Stimulated activated CD4-positive, alpha-beta T cell treated with anti-CD3 and anti-CD28 coated beads, Interleukin-12 subunit alpha, Interleukin-12 subunit beta, amount 100 ng/mL, for 24 hours (primary cell): ENCODE data around the gene TBC1D8.

Experiments
- DNase-seq, 2 experiments: peaks; one replicate each; pipeline ENCODE4 v3.0.0-alpha.2; 2020; ENCODE audit warnings: low read depth in 2 of 2

TBC1D8 gene

GRCh38 chr2:101135412-101136296 lies 15.5 kb downstream of the TBC1D8 start:
- no peak for DNase-seq

- DNase-seq: no peak
Observed at GRCh38 chr2:101133492-101134100, 17.6 kb downstream of the TBC1D8 start.

- no peak for DNase-seq
Observed at GRCh38 chr2:101132202-101132601, 19.0 kb downstream of the TBC1D8 start.

- DNase-seq: no peak
Observed at GRCh38 chr2:101130081-101130480, 21.1 kb downstream of the TBC1D8 start.

GRCh38 chr2:101127319-101128056 lies 23.7 kb downstream of the TBC1D8 start:
- no peak for DNase-seq

GRCh38 chr2:101125808-101126207 lies 25.4 kb downstream of the TBC1D8 start:
- DNase-seq: no peak

- no peak for DNase-seq
Observed at GRCh38 chr2:101125374-101125773, 25.8 kb downstream of the TBC1D8 start.

- no peak for DNase-seq
Observed at GRCh38 chr2:101124643-101125366, 26.4 kb downstream of the TBC1D8 start.

GRCh38 chr2:101123795-101124471 lies 27.2 kb downstream of the TBC1D8 start:
- no peak for DNase-seq

- no peak for DNase-seq
Observed at GRCh38 chr2:101121174-101121573, 30.0 kb downstream of the TBC1D8 start.

GRCh38 chr2:101120124-101120996 lies 30.8 kb downstream of the TBC1D8 start:
- no peak for DNase-seq

- no peak for DNase-seq
Observed at GRCh38 chr2:101119431-101119830, 31.8 kb downstream of the TBC1D8 start.

GRCh38 chr2:101116841-101117552 lies 34.2 kb downstream of the TBC1D8 start:
- no peak for DNase-seq

GRCh38 chr2:101116348-101116747 lies 34.8 kb downstream of the TBC1D8 start:
- DNase-seq: no peak

GRCh38 chr2:101115664-101116063 lies 35.5 kb downstream of the TBC1D8 start:
- DNase-seq: no peak

GRCh38 chr2:101114815-101115214 lies 36.4 kb downstream of the TBC1D8 start:
- DNase-seq: no peak

- no peak for DNase-seq
Observed at GRCh38 chr2:101114268-101114783, 36.9 kb downstream of the TBC1D8 start.

- DNase-seq: no peak
Observed at GRCh38 chr2:101113441-101114267, 37.5 kb downstream of the TBC1D8 start.

GRCh38 chr2:101112772-101113157 lies 38.4 kb downstream of the TBC1D8 start:
- DNase-seq: no peak
